Kidney glomerular epithelial cell (primary cell): ENCODE data around the gene PRAC2.

ENCODE experiments used
- DNase-seq: peaks from one replicate; lab custom pipeline; 2025; lab: John Stamatoyannopoulos, UW

Gene PRAC2

GRCh38 chr17:48720266-48721008, 2.5 kb upstream of the PRAC2 start:
- no peak for DNase-seq

GRCh38 chr17:48721009-48721402, 2.0 kb upstream of the PRAC2 start:
- no peak for DNase-seq

- DNase-seq: no peak
These were observed 631 bp upstream of the PRAC2 start, which contains the start of gene PRAC1 for GRCh38 chr17:48722201-48722907. TSS of gene PRAC1 (minus strand) at chr17:48722518. CDS start at chr17:48722392, 126 bp downstream.

GRCh38 chr17:48723423-48724250, 652 bp downstream of the PRAC2 start:
- DNase-seq: no peak

GRCh38 chr17:48724251-48725003, 1.4 kb downstream of the PRAC2 start:
- DNase-seq: peak; percentile 49

GRCh38 chr17:48725004-48725287, 2.0 kb downstream of the PRAC2 start:
- DNase-seq: no peak

GRCh38 chr17:48725288-48726064, 2.5 kb downstream of the PRAC2 start:
- DNase-seq: no peak

- DNase-seq: no peak
These were observed 3.3 kb downstream of the PRAC2 start for GRCh38 chr17:48726114-48726915.

- no peak for DNase-seq
These were observed 3.9 kb downstream of the PRAC2 start for GRCh38 chr17:48726916-48727286.

- DNase-seq: no peak
These were observed 4.6 kb downstream of the PRAC2 start for GRCh38 chr17:48727415-48728175.

GRCh38 chr17:48728232-48729231, 5.5 kb downstream of the PRAC2 start, which contains the start of gene HOXB13:
TSS of gene HOXB13 (minus strand) at chr17:48728750. CDS start at chr17:48728593, 157 bp downstream.
- no peak for DNase-seq

GRCh38 chr17:48729335-48730239, 6.6 kb downstream of the PRAC2 start:
- no peak for DNase-seq

GRCh38 chr17:48730240-48730550, 7.2 kb downstream of the PRAC2 start:
- no peak for DNase-seq

- no peak for DNase-seq
These were observed 8.4 kb downstream of the PRAC2 start for GRCh38 chr17:48731355-48731754.

- DNase-seq: no peak
These were observed 10.0 kb downstream of the PRAC2 start for GRCh38 chr17:48732688-48733629.

- DNase-seq: no peak
These were observed 10.8 kb downstream of the PRAC2 start for GRCh38 chr17:48733632-48734328.
